Upper lobe of right lung (tissue), 1 donor: ENCODE measurements around the gene CAMTA1. TPM values are rescaled to one million over a fixed set of nuclear protein-coding genes. Genes with fewer than 3 reads are reported as not detected.

Experiments used
- ATAC-seq: fragments of 200-7000 bp; cut with Tn5 transposase; one replicate; pipeline ENCODE4 v1.9.1; 2020; ENCODE audit warnings: mild to moderate bottlenecking, moderate library complexity
- DNase-seq: peaks from one replicate; pipeline ENCODE4 v3.0.0-alpha.2; 2020
- H3K27ac ChIP-seq: fragments of 200-600 bp; one replicate; pipeline ENCODE4 v1.8.0; 2022
- H3K27me3 ChIP-seq: fragments of 200-600 bp; one replicate; pipeline ENCODE4 v1.8.0; 2022; ENCODE audit warnings: mild to moderate bottlenecking
- H3K36me3 ChIP-seq: fragments of 200-600 bp; one replicate; pipeline ENCODE4 v1.8.0; 2022
- H3K4me1 ChIP-seq: fragments of 200-600 bp; one replicate; pipeline ENCODE4 v1.8.0; 2022
- H3K4me3 ChIP-seq: fragments of 200-600 bp; one replicate; pipeline ENCODE4 v1.8.0; 2022; ENCODE audit warnings: mild to moderate bottlenecking
- H3K9me3 ChIP-seq: fragments of 200-600 bp; one replicate; pipeline ENCODE4 v1.8.0; 2022
- intact Hi-C: fragments of 100-400 bp; cut with DNase I; formaldehyde crosslinking; loops from one replicate; pipeline ENCODE4 v1.11.0; 2022
- total RNA-seq: library from RNA; stranded (reverse); fragmentation: NEBNext Ultra II Directional; extraction: Animal tissue kit (Norgen Biotek cat#: 25700); gene quantifications from one replicate; pipeline ENCODE4 v1.2.1, GENCODE V29; 2021
- TF ChIP-seq, protein P1 (sequence below): fragments of 200-600 bp; IDR thresholded peaks from one replicate; pipeline ENCODE4 v1.8.0; 2022; ENCODE audit warnings: antibody characterized with exemption
- donor health status: DM: no; HTN: yes; CAD: no; lungs with severe emphysema.

The CAMTA1 gene
- total RNA-seq, 1 donor from 2014 or later, result 63.4 TPM

DNA sequence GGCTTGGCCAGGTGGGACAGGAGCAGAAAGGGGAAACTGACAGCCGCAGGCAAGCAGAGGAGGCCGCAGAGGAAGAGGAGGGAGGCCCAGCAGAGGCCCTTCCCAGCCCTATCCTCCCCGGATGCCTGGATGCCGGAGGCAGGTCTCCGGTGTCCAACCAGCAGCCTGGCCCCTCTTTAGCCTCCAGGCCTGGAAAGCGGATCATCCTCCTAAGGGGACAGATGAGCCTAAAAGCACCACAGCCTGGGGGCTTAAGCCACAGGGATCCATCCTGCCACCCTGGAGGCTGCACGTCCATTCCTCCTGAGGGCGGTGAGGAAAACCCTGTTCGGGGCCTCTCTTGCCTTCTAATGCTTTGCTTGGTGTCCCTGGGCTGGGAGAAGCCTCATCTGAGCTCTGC, 651.8 kb downstream of the CAMTA1 start:
- no peak overlapping the region for H3K27ac ChIP-seq
- TF ChIP-seq, protein P1, sequence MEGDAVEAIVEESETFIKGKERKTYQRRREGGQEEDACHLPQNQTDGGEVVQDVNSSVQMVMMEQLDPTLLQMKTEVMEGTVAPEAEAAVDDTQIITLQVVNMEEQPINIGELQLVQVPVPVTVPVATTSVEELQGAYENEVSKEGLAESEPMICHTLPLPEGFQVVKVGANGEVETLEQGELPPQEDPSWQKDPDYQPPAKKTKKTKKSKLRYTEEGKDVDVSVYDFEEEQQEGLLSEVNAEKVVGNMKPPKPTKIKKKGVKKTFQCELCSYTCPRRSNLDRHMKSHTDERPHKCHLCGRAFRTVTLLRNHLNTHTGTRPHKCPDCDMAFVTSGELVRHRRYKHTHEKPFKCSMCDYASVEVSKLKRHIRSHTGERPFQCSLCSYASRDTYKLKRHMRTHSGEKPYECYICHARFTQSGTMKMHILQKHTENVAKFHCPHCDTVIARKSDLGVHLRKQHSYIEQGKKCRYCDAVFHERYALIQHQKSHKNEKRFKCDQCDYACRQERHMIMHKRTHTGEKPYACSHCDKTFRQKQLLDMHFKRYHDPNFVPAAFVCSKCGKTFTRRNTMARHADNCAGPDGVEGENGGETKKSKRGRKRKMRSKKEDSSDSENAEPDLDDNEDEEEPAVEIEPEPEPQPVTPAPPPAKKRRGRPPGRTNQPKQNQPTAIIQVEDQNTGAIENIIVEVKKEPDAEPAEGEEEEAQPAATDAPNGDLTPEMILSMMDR, result no peak
- DNase-seq (no peak), ATAC-seq (no peak)
- intact Hi-C loops, result no loop called here
- no peaks in the 10 kb centered on the region for H3K36me3 ChIP-seq
- no peaks in the 10 kb centered on the region for H3K9me3 ChIP-seq
- H3K27me3 ChIP-seq, result no peaks in the 10 kb centered on the region
- no peaks in the 10 kb centered on the region for H3K4me1 ChIP-seq
- no peak overlapping the region for H3K4me3 ChIP-seq

DNA sequence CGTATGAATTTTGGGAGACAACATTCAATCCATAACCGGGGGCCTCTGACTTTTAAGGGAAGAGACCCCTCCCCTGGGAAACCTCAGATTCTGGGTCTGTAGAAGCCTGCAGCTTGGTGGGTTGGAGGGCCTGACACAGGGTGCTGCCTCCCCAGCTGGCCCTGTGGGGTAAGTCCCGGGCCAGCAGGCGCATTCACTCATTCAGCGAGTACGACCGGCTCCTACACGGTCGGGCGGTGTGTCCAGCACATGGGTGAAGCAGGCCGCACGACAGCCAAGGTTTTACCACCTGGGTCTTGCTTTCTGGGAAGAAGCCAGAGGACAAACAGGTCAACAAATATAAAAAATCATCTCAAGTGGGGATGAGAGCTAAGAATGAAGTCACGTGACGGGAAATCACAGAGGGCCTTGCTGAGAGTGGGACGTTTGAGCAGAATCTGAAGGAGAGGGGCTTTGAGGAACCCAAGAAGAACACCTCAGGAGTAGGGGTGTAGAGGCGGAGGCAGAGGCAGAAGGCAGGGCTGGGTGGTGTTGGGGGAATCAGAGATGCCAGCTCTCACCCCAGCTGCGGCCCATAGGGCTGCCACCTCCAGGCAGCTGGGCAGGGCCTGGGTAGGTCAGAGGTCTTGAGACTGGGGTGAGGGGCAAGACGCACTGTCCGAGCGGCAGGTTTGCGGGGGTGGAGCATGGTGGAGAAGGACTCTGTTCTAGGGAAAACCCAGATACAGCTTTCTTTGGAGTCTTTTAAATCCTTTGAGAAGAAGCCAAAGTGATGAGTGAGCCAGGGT, 652.5 kb downstream of the CAMTA1 start:
- Histone ChIP-seq H3K27ac (no peak overlapping the region), H3K4me1 (no peaks in the 10 kb centered on the region), H3K27me3 (no peaks in the 10 kb centered on the region), H3K4me3 (no peak overlapping the region), H3K9me3 (no peaks in the 10 kb centered on the region), H3K36me3 (no peaks in the 10 kb centered on the region)
- intact Hi-C loops, result no loop called here
- DNase-seq (no peak), ATAC-seq (no peak)
- TF ChIP-seq, protein P1, result no peak

DNA sequence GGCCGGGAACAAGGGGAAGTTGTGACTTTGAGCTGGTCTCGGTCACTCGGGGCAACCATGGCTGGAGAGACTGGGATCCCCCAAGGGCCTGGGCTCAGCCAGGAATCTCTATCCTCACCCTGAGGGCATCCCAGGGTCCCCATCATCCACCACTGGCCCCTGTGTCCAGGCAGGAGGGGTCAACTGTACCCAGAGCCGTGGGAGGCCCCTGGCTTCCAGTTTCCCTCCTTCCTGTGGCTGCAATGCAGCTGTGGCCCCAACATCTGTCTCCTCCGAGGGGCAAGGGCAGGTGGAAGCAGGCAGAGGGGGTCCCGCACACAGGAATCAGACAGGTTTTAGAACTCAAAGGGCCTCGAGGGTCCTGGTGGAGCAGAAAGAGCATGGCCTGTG, 653.1 kb downstream of the CAMTA1 start:
- no peaks in the 10 kb centered on the region for H3K9me3 ChIP-seq

DNA sequence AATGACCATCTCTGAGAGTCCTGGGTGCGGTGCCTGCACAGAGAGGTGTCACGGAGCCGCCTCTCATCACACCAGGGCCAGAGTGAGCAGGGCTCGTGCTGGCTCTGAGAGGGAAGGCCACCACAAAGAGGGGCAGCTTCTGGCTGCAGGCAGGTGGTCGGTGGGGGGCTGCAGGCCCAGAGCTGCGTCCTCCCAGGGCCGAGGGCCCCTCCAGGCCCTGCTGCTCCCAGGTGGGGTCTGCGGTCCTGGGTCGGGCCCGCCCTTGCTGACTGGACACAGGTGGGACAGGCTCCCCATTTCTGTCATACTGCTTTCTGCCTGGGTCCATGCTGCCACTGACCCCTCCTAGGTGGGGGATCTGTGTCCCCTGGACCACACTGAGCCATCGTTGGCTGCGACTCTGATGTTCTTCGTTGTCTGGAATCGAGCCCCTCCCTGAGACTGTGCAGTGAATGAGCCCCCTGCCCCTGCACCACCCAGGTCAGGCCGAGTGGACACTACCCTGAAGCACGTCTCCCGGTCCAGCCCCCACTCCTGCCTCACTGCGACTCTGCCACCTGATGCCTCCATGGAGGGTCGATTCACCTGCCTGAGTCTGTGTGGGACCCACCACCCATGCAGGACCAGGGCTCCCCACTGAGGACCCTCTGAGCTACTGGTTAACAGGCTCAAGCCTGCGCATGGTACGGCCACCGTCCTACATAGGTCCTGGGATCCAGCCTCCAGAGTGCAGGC, 653.8 kb downstream of the CAMTA1 start:
- no peak for DNase-seq
- Histone ChIP-seq H3K4me1 (no peaks in the 10 kb centered on the region), H3K9me3 (no peaks in the 10 kb centered on the region), H3K27ac (no peak overlapping the region), H3K4me3 (no peak overlapping the region), H3K27me3 (no peaks in the 10 kb centered on the region), H3K36me3 (no peaks in the 10 kb centered on the region)
- no peak for ATAC-seq
- TF ChIP-seq, protein P1, result no peak
- intact Hi-C loops, result no loop called here

More for the DNA sequence above, 653.1 kb downstream of the CAMTA1 start:
- no peaks in the 10 kb centered on the region for H3K4me1 ChIP-seq
- TF ChIP-seq, protein P1, result no peak
- no peak overlapping the region for H3K27ac ChIP-seq
- DNase-seq (no peak), ATAC-seq (no peak)
- H3K27me3 ChIP-seq, result no peaks in the 10 kb centered on the region
- no peak overlapping the region for H3K4me3 ChIP-seq
- intact Hi-C loops, result no loop called here
- H3K36me3 ChIP-seq, result no peaks in the 10 kb centered on the region

DNA sequence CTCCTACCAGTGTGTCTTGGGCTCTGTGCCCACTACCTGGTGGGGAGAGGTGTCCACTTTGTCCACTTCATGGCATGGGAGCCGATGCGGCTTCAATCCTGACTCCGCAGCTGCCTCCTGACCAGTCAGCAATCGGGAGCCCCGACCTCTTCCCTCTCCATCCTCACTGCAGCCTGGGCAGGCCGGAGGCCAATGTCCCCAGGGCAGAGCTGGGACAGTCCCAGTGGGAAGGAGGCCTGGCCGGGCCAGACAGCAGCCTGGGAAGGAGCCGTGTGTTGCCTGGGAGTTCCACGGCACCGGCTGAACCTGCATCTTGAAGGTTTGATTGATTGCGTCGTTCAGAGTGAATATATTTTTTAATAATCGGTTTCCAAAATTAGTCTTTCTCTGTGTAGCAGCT, 654.9 kb downstream of the CAMTA1 start:
- Histone ChIP-seq H3K9me3 (no peaks in the 10 kb centered on the region), H3K4me3 (no peak overlapping the region), H3K4me1 (no peaks in the 10 kb centered on the region), H3K36me3 (no peaks in the 10 kb centered on the region), H3K27ac (no peak overlapping the region), H3K27me3 (no peaks in the 10 kb centered on the region)
- no peak for DNase-seq
- TF ChIP-seq, protein P1, result no peak
- intact Hi-C loops, result no loop called here
- no peak for ATAC-seq
